ENCODE measurements around the gene DARS2.

The DARS2 gene

GRCh38 chr1:173865468-173866164 is 41.1 kb downstream of the DARS2 start:
- H2AFZ ChIP-seq (ENCODE audit: low read length), result no peak overlapping the region
- peaks cover 64% of the 10 kb centered on the region for H3K36me3 ChIP-seq (ENCODE audit: insufficient read depth, low read length)
- no peaks in the 10 kb centered on the region for H3K9me2 ChIP-seq (ENCODE audit: low read depth, low read length)
- peaks cover 21% of the 10 kb centered on the region for H3K79me2 ChIP-seq (ENCODE audit: insufficient read depth, low read length)
- peaks cover 44% of the 10 kb centered on the region; the same call in 1 of the 2 replicates for H3F3A ChIP-seq (ENCODE audit: insufficient read depth, low read length)
- peak overlapping the region; percentile 85 for H3K27ac ChIP-seq (ENCODE audit: low read depth, low read length, poor library complexity, severe bottlenecking)
- H3K9ac ChIP-seq (ENCODE audit: low read length), result peak overlapping the region; percentile 87
- no peak for TF ChIP-seq CTCF (IDR thresholded peaks at IDR 0.05; ENCODE audit: low read length)
- TF ChIP-seq EZH2 (IDR thresholded peaks at IDR 0.05; ENCODE audit: borderline replicate concordance, low read length), result no peak
- peaks cover 58% of the 10 kb centered on the region for H3K4me1 ChIP-seq (ENCODE audit: insufficient read depth, low read length, severe bottlenecking)
- H4K20me1 ChIP-seq (ENCODE audit: insufficient read depth, low read length), result no peaks in the 10 kb centered on the region
- no peaks in the 10 kb centered on the region for H3K9me3 ChIP-seq (ENCODE audit: low read length)
- peak overlapping the region; percentile 90 for H3K4me3 ChIP-seq (ENCODE audit: low read depth, low read length, poor library complexity, severe bottlenecking)
- H3K27me3 ChIP-seq (ENCODE audit: insufficient read depth, low read length), result no peaks in the 10 kb centered on the region
- H3K4me2 ChIP-seq (ENCODE audit: low read length), result peak overlapping the region; percentile 89

GRCh38 chr1:173866413-173867115 is 42.1 kb downstream of the DARS2 start:
- H3K79me2 ChIP-seq (ENCODE audit: insufficient read depth, low read length), result peaks cover 21% of the 10 kb centered on the region
- TF ChIP-seq CTCF (IDR thresholded peaks at IDR 0.05; ENCODE audit: low read length) (no peak), EZH2 (IDR thresholded peaks at IDR 0.05; ENCODE audit: borderline replicate concordance, low read length) (no peak)
- H3K36me3 ChIP-seq (ENCODE audit: insufficient read depth, low read length), result peaks cover 59% of the 10 kb centered on the region
- no peaks in the 10 kb centered on the region for H3K9me2 ChIP-seq (ENCODE audit: low read depth, low read length)
- H3K4me2 ChIP-seq (ENCODE audit: low read length), result peak overlapping the region; percentile 89
- no peak overlapping the region for H2AFZ ChIP-seq (ENCODE audit: low read length)
- peak overlapping the region; percentile 90 for H3K4me3 ChIP-seq (ENCODE audit: low read depth, low read length, poor library complexity, severe bottlenecking)
- peak overlapping the region; percentile 85 for H3K27ac ChIP-seq (ENCODE audit: low read depth, low read length, poor library complexity, severe bottlenecking)
- H3K9ac ChIP-seq (ENCODE audit: low read length), result peak overlapping the region; percentile 87
- peaks cover 68% of the 10 kb centered on the region for H3K4me1 ChIP-seq (ENCODE audit: insufficient read depth, low read length, severe bottlenecking)
- peaks cover 43% of the 10 kb centered on the region; the same call in 1 of the 2 replicates for H3F3A ChIP-seq (ENCODE audit: insufficient read depth, low read length)
- H3K27me3 ChIP-seq (ENCODE audit: insufficient read depth, low read length), result no peaks in the 10 kb centered on the region
- no peaks in the 10 kb centered on the region for H4K20me1 ChIP-seq (ENCODE audit: insufficient read depth, low read length)
- H3K9me3 ChIP-seq (ENCODE audit: low read length), result no peaks in the 10 kb centered on the region

GRCh38 chr1:173867141-173867752 is 42.8 kb downstream of the DARS2 start:
- H3K4me1 ChIP-seq (ENCODE audit: insufficient read depth, low read length, severe bottlenecking), result peaks cover 70% of the 10 kb centered on the region
- H3K4me2 ChIP-seq (ENCODE audit: low read length), result peak overlapping the region; percentile 89
- no peaks in the 10 kb centered on the region for H3K27me3 ChIP-seq (ENCODE audit: insufficient read depth, low read length)
- H3K9ac ChIP-seq (ENCODE audit: low read length), result peak overlapping the region; percentile 87
- peak overlapping the region; percentile 90 for H3K4me3 ChIP-seq (ENCODE audit: low read depth, low read length, poor library complexity, severe bottlenecking)
- no peak overlapping the region for H2AFZ ChIP-seq (ENCODE audit: low read length)
- peaks cover 38% of the 10 kb centered on the region; the same call in 1 of the 2 replicates for H3F3A ChIP-seq (ENCODE audit: insufficient read depth, low read length)
- H3K36me3 ChIP-seq (ENCODE audit: insufficient read depth, low read length), result peaks cover 54% of the 10 kb centered on the region
- H3K27ac ChIP-seq (ENCODE audit: low read depth, low read length, poor library complexity, severe bottlenecking), result peak overlapping the region; percentile 85
- no peaks in the 10 kb centered on the region for H3K9me2 ChIP-seq (ENCODE audit: low read depth, low read length)
- peaks cover 21% of the 10 kb centered on the region for H3K79me2 ChIP-seq (ENCODE audit: insufficient read depth, low read length)
- H4K20me1 ChIP-seq (ENCODE audit: insufficient read depth, low read length), result no peaks in the 10 kb centered on the region
- H3K9me3 ChIP-seq (ENCODE audit: low read length), result no peaks in the 10 kb centered on the region
- no peak for TF ChIP-seq CTCF (IDR thresholded peaks at IDR 0.05; ENCODE audit: low read length)
- TF ChIP-seq EZH2 (IDR thresholded peaks at IDR 0.05; ENCODE audit: borderline replicate concordance, low read length), result no peak

Measured in OCI-LY1 (cell line).